Suprapubic skin (tissue), 4 donors: ENCODE data around the gene TRIP4. TPM values are rescaled to one million over a fixed set of nuclear protein-coding genes. Genes with fewer than 3 reads are reported as not detected.
"Not testable (repeated sequence)": the region's sequence is repeated elsewhere in the genome, so short reads cannot be mapped to it uniquely, and the experiment has no call there.

Experiments
- DNase-seq, 2 donors: peaks; one replicate each; pipeline ENCODE4 v3.0.0-alpha.2; 2019; ENCODE audit warnings: low spot score in 2 of 2
- H3K27ac ChIP-seq: fragments of 200-600 bp; sonication (generic); one replicate; pipeline ENCODE4 v1.5.1; 2019
- H3K27me3 ChIP-seq: fragments of 200-600 bp; sonication (generic); one replicate; pipeline ENCODE4 v1.5.1; 2019
- H3K36me3 ChIP-seq: fragments of 200-600 bp; sonication (generic); one replicate; pipeline ENCODE4 v1.5.1; 2019
- H3K4me1 ChIP-seq: fragments of 200-600 bp; sonication (generic); one replicate; pipeline ENCODE4 v1.5.1; 2019
- H3K4me3 ChIP-seq: fragments of 200-600 bp; sonication (generic); one replicate; pipeline ENCODE4 v1.5.1; 2019; ENCODE audit warnings: mild to moderate bottlenecking
- H3K9me3 ChIP-seq: fragments of 200-600 bp; sonication (generic); one replicate; pipeline ENCODE4 v1.5.1; 2019
- EP300 ChIP-seq: sonication (generic); formaldehyde crosslinking; IDR thresholded peaks from one replicate; pipeline ENCODE4 v1.6.1; 2017; ENCODE audit warnings: antibody characterized with exemption
- POLR2A ChIP-seq, 2 donors: fragments of 450-650 bp; IDR thresholded peaks; one replicate each; pipeline ENCODE4 v1.6.1; 2017; ENCODE audit warnings: antibody characterized with exemption in 2 of 2, mild to moderate bottlenecking in 2 of 2, moderate library complexity in 2 of 2
- POLR2AphosphoS5 ChIP-seq, 3 donors: sonication (generic); formaldehyde crosslinking; IDR thresholded peaks; one replicate each; pipeline ENCODE4 v1.6.1; 2017; ENCODE audit warnings: antibody characterized with exemption in 3 of 3
- WGBS: methylation state at CpG from one replicate; pipeline ENCODE4 v1.1.5; 2018; 5-methylcytosine and 5-hydroxymethylcytosine counted together
- total RNA-seq, 4 donors: library from RNA; depleted of rRNA; stranded (reverse); fragments of >200 nt; gene quantifications; one replicate each; pipeline ENCODE4 v1.1.0, GENCODE V29; 2016
- TF ChIP-seq, protein P1 (sequence below), 2 donors: fragments of 200-600 bp in 1 of 2; fragments of 450-650 bp in 1 of 2; sonication (generic) in 1 of 2; IDR thresholded peaks; one replicate each; pipeline ENCODE4 v1.5.1; 2016 to 2019; ENCODE audit warnings: antibody characterized with exemption in 2 of 2, mild to moderate bottlenecking in 1 of 2, moderate library complexity in 1 of 2

TRIP4 gene
- total RNA-seq, 4 donors from 2014 or later = 8.3 to 22.2 (median 13.0) TPM

DNA sequence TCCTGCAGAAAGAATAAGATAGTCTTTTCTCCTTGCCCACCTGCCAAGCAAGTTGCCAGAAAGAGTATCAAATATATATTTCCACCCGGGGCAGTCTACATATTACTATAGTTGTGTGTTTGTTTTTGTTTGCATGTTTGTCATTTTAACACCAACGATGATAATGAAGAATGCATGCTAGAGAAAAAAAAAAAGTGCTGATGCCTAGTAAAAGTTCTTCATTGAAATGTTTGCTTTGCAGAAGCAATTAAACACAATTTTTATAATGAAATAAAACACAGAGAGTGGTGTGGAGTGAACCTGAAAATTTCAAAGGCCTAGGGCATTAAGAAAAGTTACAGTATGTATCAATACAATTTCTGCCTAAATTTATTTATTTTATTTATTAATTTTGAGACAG lies 3.9 kb upstream of the TRIP4 start:
- DNase-seq = no peak
- 78% methylated on average over 2 of the region's 2 CpGs for WGBS
- H3K27ac ChIP-seq = no peak overlapping the region
- H3K27me3 ChIP-seq = no peaks in the 10 kb centered on the region
- no peaks in the 10 kb centered on the region for H3K36me3 ChIP-seq
- H3K4me1 ChIP-seq = peaks cover 28% of the 10 kb centered on the region
- no peaks in the 10 kb centered on the region for H3K9me3 ChIP-seq
- no peak overlapping the region for H3K4me3 ChIP-seq
- TF ChIP-seq POLR2A (IDR thresholded peaks at IDR 0.05) = no peak
- TF ChIP-seq EP300 = no peak
- TF ChIP-seq POLR2AphosphoS5 (IDR thresholded peaks at IDR 0.05) = no peak
- TF ChIP-seq, protein P1, sequence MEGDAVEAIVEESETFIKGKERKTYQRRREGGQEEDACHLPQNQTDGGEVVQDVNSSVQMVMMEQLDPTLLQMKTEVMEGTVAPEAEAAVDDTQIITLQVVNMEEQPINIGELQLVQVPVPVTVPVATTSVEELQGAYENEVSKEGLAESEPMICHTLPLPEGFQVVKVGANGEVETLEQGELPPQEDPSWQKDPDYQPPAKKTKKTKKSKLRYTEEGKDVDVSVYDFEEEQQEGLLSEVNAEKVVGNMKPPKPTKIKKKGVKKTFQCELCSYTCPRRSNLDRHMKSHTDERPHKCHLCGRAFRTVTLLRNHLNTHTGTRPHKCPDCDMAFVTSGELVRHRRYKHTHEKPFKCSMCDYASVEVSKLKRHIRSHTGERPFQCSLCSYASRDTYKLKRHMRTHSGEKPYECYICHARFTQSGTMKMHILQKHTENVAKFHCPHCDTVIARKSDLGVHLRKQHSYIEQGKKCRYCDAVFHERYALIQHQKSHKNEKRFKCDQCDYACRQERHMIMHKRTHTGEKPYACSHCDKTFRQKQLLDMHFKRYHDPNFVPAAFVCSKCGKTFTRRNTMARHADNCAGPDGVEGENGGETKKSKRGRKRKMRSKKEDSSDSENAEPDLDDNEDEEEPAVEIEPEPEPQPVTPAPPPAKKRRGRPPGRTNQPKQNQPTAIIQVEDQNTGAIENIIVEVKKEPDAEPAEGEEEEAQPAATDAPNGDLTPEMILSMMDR (IDR thresholded peaks at IDR 0.05) = no peak

DNA sequence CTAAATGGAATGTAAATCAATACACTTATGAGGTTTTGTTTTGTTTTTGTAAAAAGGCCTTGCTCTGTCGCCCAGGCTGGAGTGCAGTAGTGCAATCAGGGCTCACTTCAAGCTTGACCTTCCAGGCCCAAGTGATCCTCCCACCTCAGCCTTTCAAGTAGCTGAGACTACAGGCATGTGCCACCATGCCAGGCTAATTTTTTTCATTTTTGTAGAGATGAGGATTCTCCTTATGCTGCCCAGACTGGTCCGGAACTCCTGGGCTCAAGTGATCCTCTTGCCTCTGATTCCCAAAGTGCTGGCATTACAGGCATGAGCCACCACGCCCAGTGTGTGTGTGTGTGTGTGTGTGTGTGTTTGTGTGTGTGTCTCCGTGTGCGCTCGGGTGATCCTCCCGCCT lies 1.3 kb upstream of the TRIP4 start:
- TF ChIP-seq EP300 = no peak
- no peak for TF ChIP-seq POLR2A (IDR thresholded peaks at IDR 0.05)
- TF ChIP-seq, protein P1 (IDR thresholded peaks at IDR 0.05) = no peak
- TF ChIP-seq POLR2AphosphoS5 (IDR thresholded peaks at IDR 0.05) = no peak
- peaks cover 24% of the 10 kb centered on the region for H3K4me1 ChIP-seq
- H3K4me3 ChIP-seq = no peak overlapping the region
- H3K27ac ChIP-seq = no peak overlapping the region
- H3K36me3 ChIP-seq = peaks cover 3% of the 10 kb centered on the region
- H3K27me3 ChIP-seq = no peaks in the 10 kb centered on the region
- DNase-seq = no peak
- 92% methylated on average over 7 of the region's 7 CpGs for WGBS
- H3K9me3 ChIP-seq = no peaks in the 10 kb centered on the region

DNA sequence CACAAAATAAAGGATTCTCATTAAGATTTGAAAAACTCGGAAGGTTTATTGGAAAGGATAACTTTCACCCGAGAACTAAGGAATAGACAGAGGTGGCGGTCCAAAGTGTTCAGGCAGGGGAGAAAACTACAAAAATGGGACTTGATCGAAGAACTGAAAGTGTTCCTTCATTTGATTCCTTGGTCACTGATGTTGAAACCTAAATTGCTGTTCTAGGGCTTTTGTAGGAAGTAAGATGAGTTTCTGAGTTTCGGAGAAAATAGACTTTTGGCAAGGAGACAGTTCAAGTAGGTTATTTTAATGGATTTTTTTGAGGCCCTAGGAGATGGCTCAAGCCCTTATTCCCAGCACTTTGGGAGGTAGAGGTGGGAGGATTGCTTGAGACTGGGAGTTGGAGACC lies 1.4 kb downstream of the TRIP4 start:
- WGBS = 85% methylated on average over 5 of the region's 5 CpGs
- Histone ChIP-seq H3K9me3 (no peaks in the 10 kb centered on the region), H3K36me3 (peaks cover 8% of the 10 kb centered on the region), H3K4me3 (peak overlapping the region; percentile 86), H3K27ac (no peak overlapping the region), H3K4me1 (peaks cover 17% of the 10 kb centered on the region), H3K27me3 (no peaks in the 10 kb centered on the region)
- TF ChIP-seq EP300 (no peak), POLR2A (IDR thresholded peaks at IDR 0.05) (no peak), POLR2AphosphoS5 (IDR thresholded peaks at IDR 0.05) (no peak)
- TF ChIP-seq, protein P1 (IDR thresholded peaks at IDR 0.05) = no peak
- DNase-seq = no peak

DNA sequence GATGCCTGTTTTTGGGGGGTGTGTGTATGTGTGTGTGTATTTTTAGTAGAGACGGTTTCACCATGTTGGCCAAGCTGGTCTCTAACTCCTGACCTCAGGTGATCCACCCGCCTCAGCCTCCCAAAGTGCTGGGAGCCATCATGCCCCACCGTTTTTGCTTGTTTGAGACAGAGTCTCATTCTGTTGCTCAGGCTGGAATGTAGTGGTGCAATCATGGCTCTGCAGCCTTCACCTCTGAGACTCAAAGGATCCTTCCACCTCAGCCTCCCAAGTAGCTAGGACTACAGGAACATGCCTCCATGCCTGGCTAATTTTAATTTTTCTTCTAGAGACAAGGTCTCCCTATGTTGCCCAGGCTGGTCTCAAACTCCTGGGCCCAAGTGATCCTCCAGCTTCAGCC lies 4.8 kb downstream of the TRIP4 start:
- WGBS = 79% methylated on average over 3 of the region's 3 CpGs

DNA sequence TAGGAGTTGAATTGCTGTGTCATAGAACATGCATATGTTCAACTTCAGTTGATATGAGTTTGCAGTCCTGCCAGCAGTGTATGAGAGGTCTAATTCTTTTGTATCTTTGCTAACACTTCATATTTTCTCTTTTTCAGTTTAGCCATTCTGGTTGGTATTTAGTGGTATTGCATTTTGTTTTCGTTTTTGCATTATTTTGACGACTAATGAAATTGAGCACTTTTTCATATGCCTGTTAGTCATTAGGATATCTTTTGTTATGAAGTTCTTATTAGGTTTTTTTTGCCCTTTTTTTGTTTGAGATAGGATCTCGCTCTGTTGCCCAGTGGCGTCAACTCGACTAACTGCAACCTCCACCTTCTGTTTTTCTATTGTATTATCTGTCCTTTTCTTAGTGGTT lies 9.2 kb downstream of the TRIP4 start:
- no peak for TF ChIP-seq POLR2A (IDR thresholded peaks at IDR 0.05)
- TF ChIP-seq, protein P1 (IDR thresholded peaks at IDR 0.05) = no peak
- Histone ChIP-seq H3K27ac (no peak overlapping the region), H3K27me3 (no peaks in the 10 kb centered on the region), H3K36me3 (peaks cover 79% of the 10 kb centered on the region), H3K9me3 (no peaks in the 10 kb centered on the region), H3K4me1 (no peaks in the 10 kb centered on the region), H3K4me3 (no peak overlapping the region)
- WGBS = 94% methylated on average over 5 of the region's 5 CpGs
- no peak for DNase-seq

More for the DNA sequence above, 4.8 kb downstream of the TRIP4 start:
- peaks cover 42% of the 10 kb centered on the region for H3K36me3 ChIP-seq
- not testable (repeated sequence) for H3K4me3 ChIP-seq, H3K27me3 ChIP-seq, H3K9me3 ChIP-seq, H3K27ac ChIP-seq, DNase-seq
- H3K4me1 ChIP-seq = peaks cover 12% of the 10 kb centered on the region

DNA sequence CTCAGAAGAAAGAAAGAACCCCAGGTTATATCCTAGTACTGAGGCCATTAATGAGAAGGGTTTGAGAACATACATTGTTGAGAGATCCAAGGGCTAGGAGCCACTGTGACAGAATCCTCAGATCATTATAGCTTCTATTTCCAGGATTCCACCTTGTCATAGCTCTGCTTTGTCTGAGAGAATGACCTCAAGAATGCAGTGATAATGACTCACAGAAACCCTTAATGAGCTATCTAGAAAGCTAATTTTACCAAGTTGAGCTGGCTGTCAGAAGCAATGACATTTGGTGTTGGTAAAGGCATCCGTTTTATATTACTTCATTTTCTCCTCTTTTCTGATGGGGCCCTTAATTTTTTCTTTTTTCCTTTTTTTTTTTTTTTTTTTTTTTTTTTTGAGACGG lies 10.9 kb downstream of the TRIP4 start:
- no peak for TF ChIP-seq EP300
- TF ChIP-seq, protein P1 (IDR thresholded peaks at IDR 0.05) = no peak
- TF ChIP-seq POLR2AphosphoS5 (IDR thresholded peaks at IDR 0.05) = no peak
- no peak for TF ChIP-seq POLR2A (IDR thresholded peaks at IDR 0.05)
- WGBS = 100% methylated on average over 2 of the region's 2 CpGs
- DNase-seq = no peak
- H3K4me1 ChIP-seq = no peaks in the 10 kb centered on the region
- H3K27me3 ChIP-seq = no peaks in the 10 kb centered on the region
- peaks cover 96% of the 10 kb centered on the region for H3K36me3 ChIP-seq
- H3K9me3 ChIP-seq = no peaks in the 10 kb centered on the region
- H3K27ac ChIP-seq = no peak overlapping the region
- no peak overlapping the region for H3K4me3 ChIP-seq
